H1 (cell line): ENCODE measurements around the gene RNPS1. TPM values are rescaled to one million over a fixed set of nuclear protein-coding genes. Genes with fewer than 3 reads are reported as not detected.

Experiments used
- CTCF ChIA-PET: fragments of 300-600 bp; sonication (Branson Sonifier 250); formaldehyde crosslinking; loops from one replicate; lab custom pipeline; 2021; ENCODE audit not compliant: partially characterized antibody; lab: Charles Lee
- POLR2A ChIA-PET: fragments of 300-600 bp; sonication (Branson Sonifier 250); formaldehyde crosslinking; loops from one replicate; lab custom pipeline; 2021; ENCODE audit warnings: inconsistent platforms; ENCODE audit not compliant: partially characterized antibody; lab: Charles Lee
- DNase-seq, 2 experiments: peaks; one replicate each; pipeline versions ENCODE4 v3.0.0 to v3.0.0-alpha.2; 2010 to 2022; ENCODE audit warnings: low spot score in 2 of 2, low read depth in 1 of 2, mixed read lengths in 1 of 2
- FAIRE-seq: peaks from 2 replicates; lab custom pipeline; 2011; peaks lifted over from hg19 to GRCh38; lab: Jason Lieb, UNC
- H2AFZ ChIP-seq: 2 replicates; pipeline ENCODE4 v1.8.1; 2012; ENCODE audit warnings: low read length, inconsistent platforms
- H2AK5ac ChIP-seq: 2 replicates; pipeline ENCODE4 v1.6.1; 2013; ENCODE audit warnings: low read depth, low read length
- H2BK120ac ChIP-seq: replicated peaks from 2 replicates; pipeline ENCODE3; 2013; ENCODE audit warnings: low read depth, low read length, inconsistent platforms
- H2BK12ac ChIP-seq: 2 replicates; pipeline ENCODE4 v1.6.1; 2013; ENCODE audit warnings: low read depth, low read length
- H2BK15ac ChIP-seq: 2 replicates; pipeline ENCODE4 v1.6.1; 2013; ENCODE audit warnings: low read length
- H2BK20ac ChIP-seq: 2 replicates; pipeline ENCODE4 v1.6.1; 2013; ENCODE audit warnings: low read length
- H2BK5ac ChIP-seq: 2 replicates; pipeline ENCODE4 v1.6.1; 2013; ENCODE audit warnings: low read depth, low read length
- H3K14ac ChIP-seq: 2 replicates; pipeline ENCODE4 v1.6.1; 2013; ENCODE audit warnings: inconsistent platforms; ENCODE audit not compliant: insufficient read length
- H3K18ac ChIP-seq: 2 replicates; pipeline ENCODE4 v1.6.1; 2013; ENCODE audit warnings: low read length; ENCODE audit errors: extremely low read depth
- H3K23ac ChIP-seq: 2 replicates; pipeline ENCODE4 v1.6.1; 2013; ENCODE audit warnings: inconsistent platforms; ENCODE audit not compliant: insufficient read length
- H3K23me2 ChIP-seq: 2 replicates; pipeline ENCODE4 v1.6.1; 2013; ENCODE audit warnings: low read depth, low read length
- H3K27ac ChIP-seq: 2 replicates; pipeline ENCODE4 v1.6.1; 2011; ENCODE audit warnings: low read depth, low read length, inconsistent platforms
- H3K27me3 ChIP-seq, 4 experiments: replicated peaks in 1 of 4; 1 replicate in 1 of 4; 2 replicates in 3 of 4; pipeline versions ENCODE4 v1.6.1 to v1.8.1; 2011 to 2013; ENCODE audit warnings: low read length in 3 of 4, mild to moderate bottlenecking in 3 of 4, inconsistent platforms in 2 of 4, mixed read lengths in 2 of 4, moderate library complexity in 1 of 4; ENCODE audit not compliant: control insufficient read depth in 3 of 4, insufficient read depth in 3 of 4; ENCODE audit errors: extremely low read depth in 1 of 4
- H3K36me3 ChIP-seq, 4 experiments: 2 replicates each; pipeline versions ENCODE4 v1.6.1 to v1.8.1; 2011 to 2013; ENCODE audit warnings: mild to moderate bottlenecking in 4 of 4, low read length in 3 of 4, moderate library complexity in 2 of 4, control low read depth in 1 of 4, inconsistent platforms in 1 of 4; ENCODE audit not compliant: insufficient read depth in 4 of 4, control insufficient read depth in 2 of 4
- H3K4ac ChIP-seq: replicated peaks from 2 replicates; pipeline ENCODE3; 2013; ENCODE audit warnings: low read length, low read depth, mixed read lengths, inconsistent platforms; ENCODE audit not compliant: insufficient read length
- H3K4me1 ChIP-seq, 4 experiments: replicated peaks in 1 of 4; 1 replicate in 1 of 4; 2 replicates in 3 of 4; pipeline versions ENCODE4 v1.6.1 to v1.8.1; 2011 to 2013; ENCODE audit warnings: low read length in 3 of 4, inconsistent platforms in 2 of 4, mixed read lengths in 1 of 4; ENCODE audit not compliant: insufficient read depth in 4 of 4, control insufficient read depth in 3 of 4
- H3K4me2 ChIP-seq, 2 experiments: 2 replicates each; pipeline versions ENCODE4 v1.6.1 to v1.8.1; 2011 to 2013; ENCODE audit warnings: low read depth in 2 of 2, low read length in 2 of 2, control low read depth in 1 of 2, inconsistent platforms in 1 of 2, mild to moderate bottlenecking in 1 of 2; ENCODE audit not compliant: insufficient read depth in 1 of 2
- H3K4me3 ChIP-seq, 4 experiments: fragments of 200-600, 300-600 bp in 1 of 4; sonication (generic), shearing (Covaris generic), sonication (Bioruptor Twin) in 1 of 4; 2 replicates each; pipeline versions ENCODE4 v1.5.1 to v1.8.1; 2011 to 2016; ENCODE audit warnings: low read length in 4 of 4, low read depth in 3 of 4, control low read depth in 2 of 4, inconsistent platforms in 2 of 4, mild to moderate bottlenecking in 2 of 4, mixed read lengths in 1 of 4, moderate library complexity in 1 of 4; ENCODE audit not compliant: insufficient read depth in 2 of 4; ENCODE audit errors: extremely low read depth in 1 of 4
- H3K56ac ChIP-seq: replicated peaks from 2 replicates; pipeline ENCODE3; 2013; ENCODE audit warnings: low read depth, mild to moderate bottlenecking, mixed read lengths, low read length, inconsistent platforms; ENCODE audit not compliant: insufficient read length
- H3K79me1 ChIP-seq: 2 replicates; pipeline ENCODE4 v1.6.1; 2013; ENCODE audit warnings: low read depth, low read length, control low read depth
- H3K79me2 ChIP-seq, 2 experiments: 2 replicates each; pipeline versions ENCODE4 v1.6.1 to v1.8.1; 2012 to 2013; ENCODE audit warnings: low read length in 2 of 2, mild to moderate bottlenecking in 2 of 2, inconsistent platforms in 1 of 2; ENCODE audit not compliant: insufficient read depth in 2 of 2, control insufficient read depth in 1 of 2
- H3K9ac ChIP-seq, 4 experiments: replicated peaks in 1 of 4; 1 replicate in 1 of 4; 2 replicates in 3 of 4; pipeline versions ENCODE4 v1.6.1 to v1.8.1; 2011 to 2013; ENCODE audit warnings: low read depth in 3 of 4, low read length in 3 of 4, control low read depth in 2 of 4, mild to moderate bottlenecking in 2 of 4, moderate library complexity in 2 of 4, inconsistent platforms in 1 of 4; ENCODE audit errors: extremely low read depth in 1 of 4
- H3K9me3 ChIP-seq, 2 experiments: 2 replicates each; pipeline versions ENCODE4 v1.6.1 to v1.8.1; 2012 to 2013; ENCODE audit warnings: mild to moderate bottlenecking in 2 of 2, moderate library complexity in 2 of 2, control low read depth in 1 of 2, inconsistent platforms in 1 of 2, low read depth in 1 of 2, low read length in 1 of 2, mixed read lengths in 1 of 2; ENCODE audit not compliant: insufficient read depth in 2 of 2
- H4K20me1 ChIP-seq, 2 experiments: replicated peaks in 1 of 2; 2 replicates each; pipeline versions ENCODE3 to v1.8.1; 2011 to 2013; ENCODE audit warnings: inconsistent platforms in 2 of 2, low read length in 2 of 2, mild to moderate bottlenecking in 1 of 2; ENCODE audit not compliant: insufficient read depth in 2 of 2, control insufficient read depth in 1 of 2
- H4K5ac ChIP-seq: 2 replicates; pipeline ENCODE4 v1.6.1; 2013; ENCODE audit warnings: low read length, low read depth, mixed read lengths, inconsistent platforms; ENCODE audit not compliant: insufficient read length
- H4K8ac ChIP-seq: 2 replicates; pipeline ENCODE4 v1.8.0; 2013; ENCODE audit warnings: mild to moderate bottlenecking, moderate library complexity, low read length, inconsistent platforms; ENCODE audit not compliant: insufficient read depth; ENCODE audit errors: extremely low read depth
- H4K91ac ChIP-seq: replicated peaks from 2 replicates; pipeline ENCODE3; 2013; ENCODE audit warnings: low read length, mixed read lengths, inconsistent platforms; ENCODE audit not compliant: insufficient read length
- BCL11A ChIP-seq, 2 experiments: IDR thresholded peaks; one replicate each; pipeline ENCODE4 v1.6.1; 2011; ENCODE audit warnings: low read depth in 2 of 2, low read length in 2 of 2, mild to moderate bottlenecking in 2 of 2
- WGBS, 2 experiments: shearing (Covaris generic) in 1 of 2; methylation state at CpG; one replicate each; pipeline versions ENCODE4 v1.1.6 to v1.1.7; 2013 to 2015; ENCODE audit warnings: low lambda C conversion rate in 2 of 2, mixed read lengths in 2 of 2, inconsistent platforms in 1 of 2, low coverage in 1 of 2, missing lambda C conversion rate in 1 of 2; ENCODE audit not compliant: insufficient replicate concordance in 2 of 2, insufficient coverage in 1 of 2, insufficient read length in 1 of 2; ENCODE audit errors: extremely low coverage in 1 of 2, missing lambda C conversion rate in 1 of 2; 5-methylcytosine and 5-hydroxymethylcytosine counted together
- polyA plus RNA-seq, 7 experiments: library from polyadenylated mRNA; depleted of rRNA in 3 of 7; stranded (reverse) in 5 of 7; unstranded in 2 of 7; fragments of >200 nt in 5 of 7; fragments of 200-250 nt in 2 of 7; gene quantifications; 1 replicate in 5 of 7; 2 replicates in 1 of 7; 4 replicates in 1 of 7; pipeline versions ENCODE4 v1.2.1 to v1.2.3, GENCODE V29; 2011 to 2013; ENCODE audit warnings: missing spikeins in 2 of 7, mixed read lengths in 2 of 7
- total RNA-seq: library from RNA; stranded (reverse); fragmentation: NEBNext Ultra II Directional; extraction: Animal tissue kit (Norgen Biotek cat#: 25700); gene quantifications from 2 replicates; pipeline ENCODE4 v1.2.1, GENCODE V29; 2021

The RNPS1 gene
- total and polyA plus RNA-seq, 2 of the 8 experiments (the other 6 are each of a cell fraction or from before 2014, with no cell fraction given) = 330 to 350 TPM

DNA sequence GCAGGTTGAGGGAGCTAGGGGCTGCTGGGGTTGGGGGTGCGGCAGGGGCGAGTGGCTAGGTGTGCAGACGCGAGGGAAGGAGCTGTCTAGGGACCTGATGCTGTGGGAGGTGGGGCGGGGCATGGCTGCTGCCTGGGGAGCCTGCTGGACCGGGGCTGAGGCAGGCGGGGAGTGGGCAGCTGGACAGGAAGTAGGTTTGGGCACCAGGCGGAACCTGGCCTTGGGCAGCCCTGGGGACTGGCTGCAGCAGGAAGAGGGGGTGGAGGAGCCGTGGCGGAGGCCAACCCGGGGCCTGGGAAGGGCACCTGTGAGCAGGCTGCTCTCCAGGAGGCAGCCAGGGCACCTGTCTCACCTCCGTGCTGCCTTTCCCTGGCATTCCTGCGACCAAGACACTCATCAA is 37.5 kb downstream of the RNPS1 start:
- WGBS, 2 experiments = 93% methylated on average over 9 of the region's 13 CpGs; no CpG with 5 or more reads in 1 of the 2 experiments
- Histone ChIP-seq H3K4ac (no peak overlapping the region), H2AFZ (no peak overlapping the region), H3K27ac (no peak overlapping the region), H3K9me3 (no peaks in the 10 kb centered on the region), H3K36me3 (peaks cover 3 to 52% (median 5%) of the 10 kb centered on the region in 4 experiments; a peak in 5 of 8 replicates), H3K23me2 (no peaks in the 10 kb centered on the region), H2BK20ac (no peak overlapping the region), H3K4me2 (no peak overlapping the region), H3K4me3 (no peak overlapping the region), H2BK15ac (no peak overlapping the region), H4K5ac (no peak overlapping the region), H3K79me2 (peaks cover 0 to 16% of the 10 kb centered on the region in 2 experiments; a peak in 1 of 4 replicates), H3K9ac (no peak overlapping the region), H3K18ac (no peak overlapping the region), H2AK5ac (no peak overlapping the region), H2BK120ac (no peak overlapping the region), H2BK12ac (no peak overlapping the region), H3K14ac (no peak overlapping the region), H2BK5ac (no peak overlapping the region), H4K20me1 (peaks cover 9 to 21% of the 10 kb centered on the region in 2 experiments), H3K4me1 (no peaks in the 10 kb centered on the region), H3K23ac (no peak overlapping the region), H3K79me1 (peaks cover 3% of the 10 kb centered on the region; the same call in 1 of the 2 replicates), H3K27me3 (no peaks in the 10 kb centered on the region), H3K56ac (no peak overlapping the region), H4K91ac (no peak overlapping the region), H4K8ac (no peak overlapping the region)
- ChIA-PET CTCF (interaction anchor here (2.5 kb wide), 1 partner anchor 36 kb away, joined by 7 read pairs; no protein-coding TSS in a partner anchor), POLR2A (interaction anchor here (1.3 to 6.7 kb wide), 8 partner anchors 9 to 62 kb away, joined by 4 to 37 read pairs (median 5); partner anchors contain the start of genes BRICD5, ECI1 and PGP)
- no peak for TF ChIP-seq BCL11A (IDR thresholded peaks at IDR 0.05; ENCODE audit: low read depth in 2 of 2, low read length in 2 of 2)
- FAIRE-seq = no peak
- DNase-seq = no peak
